Stimulated activated naive B cell treated with anti-CD40 and anti-IgM and Interleukin-4, amounts not matched to agents 10 μg/mL and 1 μg/mL and 100 μg/mL, for 72 hours (primary cell): ENCODE results near the gene CCDC91.
"Not testable (repeated sequence)": the region's sequence is repeated elsewhere in the genome, so short reads cannot be mapped to it uniquely, and the experiment has no call there.

Source experiments
- ATAC-seq, 2 donors: fragments of 150-1000 bp; cut with Tn5 transposase; replicated peaks; 2 replicates each; pipeline ENCODE4 v1.10.0; 2021; ENCODE audit warnings: moderate library complexity in 1 of 2
- DNase-seq: peaks from one replicate; pipeline ENCODE4 v3.0.0; 2021
- H3K27ac Mint-ChIP-seq: one replicate; pipeline ENCODE4 v1.8.0; 2022; ENCODE audit warnings: mild to moderate bottlenecking, mixed read lengths
- H3K27me3 Mint-ChIP-seq, 2 donors: one replicate each; pipeline ENCODE4 v1.8.0; 2022; ENCODE audit warnings: mixed read lengths in 2 of 2
- H3K36me3 Mint-ChIP-seq, 2 donors: one replicate each; pipeline ENCODE4 v1.8.0; 2022; ENCODE audit warnings: mixed read lengths in 2 of 2, mild to moderate bottlenecking in 1 of 2
- H3K4me1 Mint-ChIP-seq, 2 donors: one replicate each; pipeline ENCODE4 v1.8.0; 2022; ENCODE audit warnings: mixed read lengths in 2 of 2, mild to moderate bottlenecking in 1 of 2
- H3K4me3 Mint-ChIP-seq, 2 donors: one replicate each; pipeline ENCODE4 v1.8.0; 2022; ENCODE audit warnings: mild to moderate bottlenecking in 2 of 2, mixed read lengths in 2 of 2, moderate library complexity in 1 of 2
- H3K9me3 Mint-ChIP-seq, 2 donors: one replicate each; pipeline ENCODE4 v1.8.0; 2022; ENCODE audit warnings: mixed read lengths in 2 of 2, mild to moderate bottlenecking in 1 of 2

Gene CCDC91

GRCh38 chr12:28460420-28461130, 270.3 kb downstream of the CCDC91 start:
- peaks cover 28 to 47% of the 10 kb centered on the region in 2 donors for H3K36me3 Mint-ChIP-seq
- H3K4me1 Mint-ChIP-seq = peaks cover 14 to 35% of the 10 kb centered on the region in 2 donors
- H3K27ac Mint-ChIP-seq = no peak overlapping the region
- H3K27me3 Mint-ChIP-seq = no peaks in the 10 kb centered on the region
- ATAC-seq = peak; percentile 72 to 80
- H3K9me3 Mint-ChIP-seq = no peaks in the 10 kb centered on the region
- no peak overlapping the region for H3K4me3 Mint-ChIP-seq
- no peak for DNase-seq

- Mint-ChIP-seq H3K4me3 (no peak overlapping the region), H3K27me3 (no peaks in the 10 kb centered on the region), H3K4me1 (peaks cover 12 to 28% of the 10 kb centered on the region in 2 donors), H3K27ac (no peak overlapping the region), H3K9me3 (no peaks in the 10 kb centered on the region), H3K36me3 (peaks cover 35 to 56% of the 10 kb centered on the region in 2 donors)
- DNase-seq = no peak
- peak; percentile 61 to 89 for ATAC-seq
Measured at GRCh38 chr12:28463396-28463795, 273.1 kb downstream of the CCDC91 start.

- H3K9me3 Mint-ChIP-seq, ATAC-seq, H3K4me1 Mint-ChIP-seq, H3K27ac Mint-ChIP-seq, DNase-seq, H3K4me3 Mint-ChIP-seq, H3K27me3 Mint-ChIP-seq: not testable (repeated sequence)
- H3K36me3 Mint-ChIP-seq = peaks cover 31 to 46% of the 10 kb centered on the region in 2 donors
Measured at GRCh38 chr12:28471762-28472161, 281.5 kb downstream of the CCDC91 start.

- H3K27me3 Mint-ChIP-seq, H3K4me3 Mint-ChIP-seq, H3K27ac Mint-ChIP-seq, H3K4me1 Mint-ChIP-seq, ATAC-seq, DNase-seq: not testable (repeated sequence)
- Mint-ChIP-seq H3K36me3 (peaks cover 31 to 40% of the 10 kb centered on the region in 2 donors), H3K9me3 (peaks cover 5 to 14% of the 10 kb centered on the region in 2 donors)
Measured at GRCh38 chr12:28476206-28476605, 285.9 kb downstream of the CCDC91 start.

DNA sequence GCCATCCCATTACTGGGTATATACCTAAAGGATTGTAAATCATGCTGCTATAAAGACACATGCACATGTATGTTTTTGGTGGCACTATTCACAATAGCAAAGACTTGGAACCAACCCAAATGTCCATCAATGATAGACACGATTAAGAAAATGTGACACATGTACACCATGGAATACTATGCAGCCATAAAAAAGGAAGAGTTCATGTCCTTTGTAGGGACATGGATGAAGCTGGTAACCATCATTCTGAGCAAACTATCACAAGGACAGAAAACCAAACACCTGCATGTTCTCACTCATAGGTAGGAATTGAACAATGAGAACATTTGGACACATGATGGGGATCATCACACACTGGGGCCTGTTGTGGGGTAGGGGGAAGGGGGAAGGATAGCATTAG, 288.8 kb downstream of the CCDC91 start:
- H3K36me3 Mint-ChIP-seq = peaks cover 26 to 35% of the 10 kb centered on the region in 2 donors

DNA sequence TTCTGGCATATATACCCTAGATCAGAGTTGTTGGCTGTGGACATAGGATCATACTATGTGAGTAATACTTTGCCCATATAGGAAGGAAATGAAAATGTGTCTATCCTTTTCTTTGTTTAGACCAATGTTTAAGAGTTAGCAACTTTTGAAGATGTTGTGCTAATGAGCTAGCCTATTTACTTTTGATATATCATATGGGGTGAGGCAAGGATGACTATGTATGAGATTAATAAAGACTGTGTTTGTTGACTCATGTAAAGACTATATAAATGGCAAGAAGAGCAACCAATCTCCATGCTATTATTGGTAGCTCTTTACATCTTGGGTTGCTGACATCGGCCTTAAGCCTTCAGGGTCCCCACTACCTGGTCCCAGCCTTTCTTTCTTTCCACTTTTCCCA, 289.4 kb downstream of the CCDC91 start:
- H3K27ac Mint-ChIP-seq = no peak overlapping the region
- H3K4me1 Mint-ChIP-seq = no peaks in the 10 kb centered on the region
- no peak for DNase-seq
- peaks cover 23 to 32% of the 10 kb centered on the region in 2 donors for H3K36me3 Mint-ChIP-seq
- no peak for ATAC-seq
- H3K9me3 Mint-ChIP-seq = peaks cover 5 to 12% of the 10 kb centered on the region in 2 donors
- no peaks in the 10 kb centered on the region for H3K27me3 Mint-ChIP-seq
- no peak overlapping the region for H3K4me3 Mint-ChIP-seq

More for the DNA sequence above, 288.8 kb downstream of the CCDC91 start:
- not testable (repeated sequence) for H3K4me3 Mint-ChIP-seq, H3K27ac Mint-ChIP-seq, H3K27me3 Mint-ChIP-seq, ATAC-seq, DNase-seq, H3K4me1 Mint-ChIP-seq
- peaks cover 5 to 14% of the 10 kb centered on the region in 2 donors for H3K9me3 Mint-ChIP-seq

DNA sequence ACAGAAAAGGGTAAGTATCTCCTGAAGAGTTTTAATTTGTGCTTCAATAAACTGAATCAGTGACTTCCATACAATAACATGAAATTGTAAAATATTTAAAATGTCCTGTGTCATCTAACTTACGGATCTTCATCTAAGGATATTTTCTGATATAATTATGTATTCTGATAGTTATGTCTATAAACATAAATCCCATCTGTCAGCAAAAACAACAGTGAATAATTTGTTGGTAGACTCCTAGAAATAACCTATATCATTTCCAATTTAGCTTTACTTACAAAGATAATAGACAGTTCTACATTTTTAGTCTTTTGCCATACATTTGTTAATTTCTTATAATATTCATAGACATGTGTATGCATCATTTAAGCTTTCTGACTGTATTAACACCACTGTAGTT, 293.9 kb downstream of the CCDC91 start:
- no peaks in the 10 kb centered on the region for H3K4me1 Mint-ChIP-seq
- no peaks in the 10 kb centered on the region for H3K9me3 Mint-ChIP-seq
- no peak overlapping the region for H3K4me3 Mint-ChIP-seq
- peaks cover 8 to 11% of the 10 kb centered on the region in 2 donors for H3K36me3 Mint-ChIP-seq
- no peaks in the 10 kb centered on the region for H3K27me3 Mint-ChIP-seq
- ATAC-seq (no peak), DNase-seq (no peak)
- H3K27ac Mint-ChIP-seq = no peak overlapping the region

- Mint-ChIP-seq H3K4me1 (no peaks in the 10 kb centered on the region), H3K27me3 (no peaks in the 10 kb centered on the region), H3K4me3 (no peak overlapping the region), H3K27ac (no peak overlapping the region), H3K36me3 (peaks cover 10 to 14% of the 10 kb centered on the region in 2 donors), H3K9me3 (no peaks in the 10 kb centered on the region)
- DNase-seq (no peak), ATAC-seq (no peak)
Measured at GRCh38 chr12:28486521-28486920, 296.3 kb downstream of the CCDC91 start.

- no peak for ATAC-seq
- Mint-ChIP-seq H3K27me3 (no peaks in the 10 kb centered on the region), H3K4me3 (no peak overlapping the region), H3K36me3 (peaks cover 5 to 7% of the 10 kb centered on the region in 2 donors), H3K27ac (no peak overlapping the region), H3K9me3 (no peaks in the 10 kb centered on the region), H3K4me1 (no peaks in the 10 kb centered on the region)
- DNase-seq = no peak
Measured at GRCh38 chr12:28489246-28489645, 299.0 kb downstream of the CCDC91 start.

DNA sequence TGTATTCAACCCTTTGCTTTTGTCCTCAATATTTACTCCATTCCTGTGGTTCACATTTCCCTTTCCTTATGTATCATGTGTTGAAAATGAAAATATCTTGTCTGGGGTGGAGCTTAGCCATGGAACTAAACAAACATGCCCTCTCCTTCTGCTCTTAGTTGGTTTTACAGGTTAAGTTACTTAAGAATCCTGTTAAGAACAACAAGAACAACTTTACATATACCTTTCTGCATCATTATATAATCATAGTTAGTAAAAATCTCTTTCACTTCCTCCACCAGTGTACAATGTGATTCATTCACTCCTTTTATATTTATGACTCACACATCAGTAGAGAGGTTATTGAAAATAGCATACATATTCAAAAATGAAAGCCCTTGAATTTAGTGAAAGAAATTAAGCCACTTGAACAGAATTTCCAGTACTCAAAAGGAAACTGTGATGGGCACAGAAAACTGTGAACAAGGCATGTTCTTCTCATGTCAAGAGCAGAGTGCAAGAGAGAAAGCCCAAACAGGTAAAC, 307.7 kb downstream of the CCDC91 start:
- Mint-ChIP-seq H3K9me3 (peaks cover 0 to 3% of the 10 kb centered on the region in 2 donors), H3K4me1 (peaks cover 6 to 12% of the 10 kb centered on the region in 2 donors), H3K27ac (no peak overlapping the region), H3K27me3 (no peaks in the 10 kb centered on the region), H3K4me3 (no peak overlapping the region), H3K36me3 (peaks cover 8 to 14% of the 10 kb centered on the region in 2 donors)
- DNase-seq = no peak
- peak; percentile 97 to 99 for ATAC-seq

DNA sequence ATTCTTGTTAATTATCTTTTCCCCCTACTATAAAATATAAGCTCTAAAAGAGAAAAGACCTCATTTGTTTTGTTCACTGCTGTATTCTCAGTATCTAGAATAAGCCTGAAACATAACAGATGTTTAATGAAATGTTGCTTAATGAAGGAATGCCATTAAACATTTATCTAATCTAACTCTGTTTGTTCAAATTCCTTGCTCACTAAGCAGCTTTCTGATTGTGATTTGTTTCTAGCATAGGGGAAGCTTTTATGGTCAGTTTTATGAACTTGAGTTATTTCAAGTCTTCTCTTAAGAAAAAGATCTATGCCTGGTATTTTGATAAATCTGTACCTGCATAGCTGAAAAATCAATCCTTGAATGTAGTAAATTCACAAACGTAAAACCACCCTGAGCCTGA, 308.6 kb downstream of the CCDC91 start:
- DNase-seq (no peak), ATAC-seq (no peak)
- Mint-ChIP-seq H3K4me3 (no peak overlapping the region), H3K4me1 (peaks cover 6 to 12% of the 10 kb centered on the region in 2 donors), H3K27ac (no peak overlapping the region), H3K9me3 (peaks cover 0 to 3% of the 10 kb centered on the region in 2 donors), H3K36me3 (peaks cover 8 to 14% of the 10 kb centered on the region in 2 donors), H3K27me3 (no peaks in the 10 kb centered on the region)

DNA sequence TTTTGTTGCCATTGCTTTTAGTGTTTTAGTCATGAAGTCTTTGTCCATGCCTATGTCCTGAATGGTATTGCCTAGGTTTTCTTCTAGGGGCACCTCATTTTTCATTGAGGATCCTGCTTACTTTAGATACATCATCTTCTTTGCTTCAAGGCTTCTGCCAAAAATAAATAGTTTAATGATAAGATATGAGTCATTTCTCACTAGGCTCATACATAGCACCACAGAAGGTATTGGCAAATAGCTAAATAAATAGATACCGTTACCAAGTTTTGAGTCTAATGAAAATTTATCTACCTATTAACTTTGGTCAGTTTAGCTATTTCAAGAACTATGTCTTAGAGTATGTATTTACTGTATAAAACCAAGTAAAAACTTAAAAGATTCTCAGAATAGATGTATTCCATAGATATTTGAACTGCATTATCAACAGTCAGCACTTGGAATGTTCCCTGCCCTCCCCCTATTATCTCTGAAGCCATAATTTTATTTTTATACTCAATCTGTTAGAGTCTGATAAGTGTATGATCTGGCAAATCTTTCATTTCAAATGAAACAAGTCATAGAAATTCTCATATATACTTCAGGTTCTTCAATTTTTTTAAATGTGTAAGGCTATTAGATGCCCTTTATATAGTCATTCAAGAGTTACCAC, 310.2 kb downstream of the CCDC91 start:
- peaks cover 10 to 18% of the 10 kb centered on the region in 2 donors for H3K36me3 Mint-ChIP-seq
- no peaks in the 10 kb centered on the region for H3K27me3 Mint-ChIP-seq
- DNase-seq = no peak
- peaks cover 6 to 12% of the 10 kb centered on the region in 2 donors for H3K4me1 Mint-ChIP-seq
- H3K9me3 Mint-ChIP-seq = peaks cover 0 to 3% of the 10 kb centered on the region in 2 donors
- no peak overlapping the region for H3K27ac Mint-ChIP-seq
- ATAC-seq = no peak
- no peak overlapping the region for H3K4me3 Mint-ChIP-seq

- H3K36me3 Mint-ChIP-seq = peaks cover 14% of the 10 kb centered on the region in 2 donors
- peaks cover 0 to 3% of the 10 kb centered on the region in 2 donors for H3K9me3 Mint-ChIP-seq
- DNase-seq = no peak
- H3K27ac Mint-ChIP-seq = no peak overlapping the region
- ATAC-seq = no peak
- no peaks in the 10 kb centered on the region for H3K27me3 Mint-ChIP-seq
- no peaks in the 10 kb centered on the region for H3K4me1 Mint-ChIP-seq
- no peak overlapping the region for H3K4me3 Mint-ChIP-seq
Measured at GRCh38 chr12:28506271-28506670, 316.0 kb downstream of the CCDC91 start.

DNA sequence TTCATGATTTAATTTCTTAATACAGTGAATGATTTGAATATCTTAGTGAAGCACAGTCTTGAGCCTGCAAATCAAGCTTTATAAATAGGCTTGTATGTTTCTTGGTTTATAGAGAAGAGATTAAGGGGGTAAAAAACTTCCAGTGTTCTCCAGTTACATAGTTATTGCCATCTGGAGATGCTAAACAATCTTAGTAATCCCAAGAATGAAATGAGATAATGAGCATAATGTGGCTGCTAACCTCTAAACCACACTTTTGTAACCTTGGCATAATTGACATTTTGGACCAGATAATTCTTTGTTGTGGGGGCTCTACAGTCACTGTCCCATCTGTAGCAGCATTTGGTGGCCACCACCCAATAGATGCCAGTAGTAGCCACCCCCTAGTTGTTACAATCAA, 316.8 kb downstream of the CCDC91 start:
- Mint-ChIP-seq H3K27me3 (no peaks in the 10 kb centered on the region), H3K36me3 (peaks cover 11% of the 10 kb centered on the region in 2 donors), H3K9me3 (peaks cover 0 to under 1% of the 10 kb centered on the region in 2 donors), H3K4me1 (no peaks in the 10 kb centered on the region), H3K4me3 (no peak overlapping the region), H3K27ac (no peak overlapping the region)
- DNase-seq (no peak), ATAC-seq (no peak)

GRCh38 chr12:28507867-28508266, 317.6 kb downstream of the CCDC91 start:
- DNase-seq (no peak), ATAC-seq (no peak)
- Mint-ChIP-seq H3K27me3 (no peaks in the 10 kb centered on the region), H3K4me3 (no peak overlapping the region), H3K36me3 (peaks cover 9% of the 10 kb centered on the region in 2 donors), H3K9me3 (no peaks in the 10 kb centered on the region), H3K27ac (no peak overlapping the region), H3K4me1 (no peaks in the 10 kb centered on the region)
